ENCODE results near the gene ZGPAT. TPM values are rescaled to one million over a fixed set of nuclear protein-coding genes. Genes with fewer than 3 reads are reported as not detected.

Gene ZGPAT
- total and polyA plus RNA-seq, 2 donors (not counting 3 experiments of a cell fraction or from before 2014, with no cell fraction given): 23.1 to 29.3 TPM

GRCh38 chr20:63691711-63692435 is 16.0 kb upstream of the ZGPAT start:
- TF ChIP-seq GATA2 (IDR thresholded peaks at IDR 0.05; ENCODE audit: insufficient read depth, insufficient read length, low read depth, low read length) (no peak), MYC (IDR thresholded peaks at IDR 0.05; ENCODE audit: low read depth, low read length) (no peak), FOS (IDR thresholded peaks at IDR 0.05; ENCODE audit: borderline replicate concordance, insufficient read depth, low read length) (no peak), MAX (IDR thresholded peaks at IDR 0.05; ENCODE audit: insufficient read depth, insufficient read length) (no peak), JUN (IDR thresholded peaks at IDR 0.05; ENCODE audit: borderline replicate concordance, insufficient read depth, insufficient read length, low read depth) (no peak), POLR2AphosphoS5 (IDR thresholded peaks at IDR 0.05; ENCODE audit: insufficient read depth, low read depth, low read length) (no peak), POLR2A (IDR thresholded peaks at IDR 0.05; ENCODE audit: low read depth, low read length) (no peak), CTCF (IDR thresholded peaks at IDR 0.05; ENCODE audit: extremely low read depth in 1 of 2, insufficient read depth in 1 of 2, low read depth in 1 of 2, low read length in 2 of 2) (no peak)
- Histone ChIP-seq H2AFZ (ENCODE audit: low read depth, low read length) (no peak overlapping the region), H3K79me2 (ENCODE audit: control insufficient read depth, insufficient read depth, low read length) (no peaks in the 10 kb centered on the region), H3K27me3 (ENCODE audit: control insufficient read depth in 2 of 2, insufficient read depth in 2 of 2, low read length in 2 of 2) (no peaks in the 10 kb centered on the region), H3K4me2 (ENCODE audit: insufficient read depth, low read length) (no peak overlapping the region), H3K27ac (ENCODE audit: insufficient read depth, low read depth, low read length) (no peak overlapping the region), H3K9me1 (replicated peaks; ENCODE audit: control insufficient read depth, extremely low read depth, insufficient read depth, low read length) (no peaks in the 10 kb centered on the region), H3K4me1 (ENCODE audit: control insufficient read depth, extremely low read depth, insufficient read depth, low read length) (peaks cover 27% of the 10 kb centered on the region), H3K36me3 (ENCODE audit: control insufficient read depth in 2 of 2, extremely low read depth in 1 of 2, insufficient read depth in 2 of 2, low read length in 2 of 2) (no peaks in the 10 kb centered on the region), H3K9me3 (replicated peaks; ENCODE audit: control insufficient read depth, insufficient read depth, low read length) (no peaks in the 10 kb centered on the region), H4K20me1 (replicated peaks; ENCODE audit: control insufficient read depth, extremely low read depth, insufficient read depth, low read length) (no peaks in the 10 kb centered on the region), H3K9ac (replicated peaks; ENCODE audit: extremely low read depth, insufficient read depth, low read length) (no peak overlapping the region), H3K4me3 (replicated peaks in 1 of 3; ENCODE audit: insufficient read depth in 1 of 3, low read depth in 1 of 3, low read length in 3 of 3) (no peak overlapping the region)
- DNase-seq (ENCODE audit: low read depth, low spot score) (no peak), FAIRE-seq (no peak)
- POLR2A ChIA-PET: no interaction called here
- BruUV-seq (replicated peaks): no TSS peak
- CTCF ChIA-PET: interaction anchor here (1.4 to 1.5 kb wide), 2 partner anchors 9 to 50 kb away, joined by 3 to 4 read pairs; no protein-coding TSS in a partner anchor
- dilution Hi-C loops (cut with MboI; ENCODE audit: extremely low pct_ligation_motif_present, low sequenced_read_pairs): no loop called here
- intact Hi-C loops (cut with micrococcal nuclease): no loop called here
